ENCODE measurements around the gene CTXND1. TPM values are rescaled to one million over a fixed set of nuclear protein-coding genes. Genes with fewer than 3 reads are reported as not detected.

CTXND1 gene
- total RNA-seq, 1 experiment from 2014 or later: 0.04 TPM

- CTCF ChIA-PET: interaction anchor here (0.7 kb wide), 2 partner anchors 28 to 327 kb away, joined by 3 to 8 read pairs; partner anchors contain the start of gene FAH
- Mint-ChIP-seq H3K27ac (no peak overlapping the region), H3K27me3 (ENCODE audit: low read depth) (no peaks in the 10 kb centered on the region), H3K4me3 (no peak overlapping the region), H3K9me3 (no peaks in the 10 kb centered on the region; the same call in 1 of the 2 replicates), H3K36me3 (peaks cover 14% of the 10 kb centered on the region), H3K4me1 (no peaks in the 10 kb centered on the region)
- ATAC-seq (no peak), DNase-seq (ENCODE audit: low spot score) (no peak)
- POLR2A ChIA-PET: no interaction called here
- TF ChIP-seq ELF4 (CRISPR knock-in tag; IDR thresholded peaks at IDR 0.05; ENCODE audit: low read depth) (no peak), ZMAT4 (CRISPR knock-in tag; IDR thresholded peaks at IDR 0.05) (no peak), MLX (CRISPR knock-in tag; IDR thresholded peaks at IDR 0.05) (no peak), NR2C2 (CRISPR knock-in tag; IDR thresholded peaks at IDR 0.05) (no peak), TCF7 (CRISPR knock-in tag; IDR thresholded peaks at IDR 0.05; ENCODE audit: low read depth) (no peak), MYBL2 (CRISPR knock-in tag; IDR thresholded peaks at IDR 0.05) (no peak), CTCF (IDR thresholded peaks at IDR 0.05) (no peak), E2F1 (CRISPR knock-in tag; IDR thresholded peaks at IDR 0.05) (no peak), SP1 (CRISPR knock-in tag; conservative IDR thresholded peaks at IDR 0.05) (no peak), ZNF232 (CRISPR knock-in tag; IDR thresholded peaks at IDR 0.05) (no peak), NFE2L1 (CRISPR knock-in tag; IDR thresholded peaks at IDR 0.05) (no peak), ETV6 (CRISPR knock-in tag; IDR thresholded peaks at IDR 0.05) (no peak), ESRRA (CRISPR knock-in tag; IDR thresholded peaks at IDR 0.05; ENCODE audit: borderline replicate concordance) (no peak), MAX (CRISPR knock-in tag; IDR thresholded peaks at IDR 0.05) (no peak), AFF4 (CRISPR knock-in tag; IDR thresholded peaks at IDR 0.05; ENCODE audit: borderline replicate concordance) (no peak)
Measured at GRCh38 chr15:80179935-80180334, 72.1 kb downstream of the CTXND1 start.

- ChIA-PET CTCF (interaction anchor here (0.7 kb wide), 2 partner anchors 27 to 326 kb away, joined by 3 to 8 read pairs; partner anchors contain the start of gene FAH), POLR2A (no interaction called here)
- H3K27me3 Mint-ChIP-seq (ENCODE audit: low read depth): no peaks in the 10 kb centered on the region
- no peaks in the 10 kb centered on the region; the same call in 1 of the 2 replicates for H3K9me3 Mint-ChIP-seq
- H3K4me3 Mint-ChIP-seq: no peak overlapping the region
- ATAC-seq: no peak
- peaks cover 12% of the 10 kb centered on the region for H3K36me3 Mint-ChIP-seq
- no peak for DNase-seq (ENCODE audit: low spot score)
- H3K4me1 Mint-ChIP-seq: no peaks in the 10 kb centered on the region
- H3K27ac Mint-ChIP-seq: no peak overlapping the region; the same call in 1 of the 2 replicates
- TF ChIP-seq SMAD3 (CRISPR knock-in tag; IDR thresholded peaks at IDR 0.05; ENCODE audit: borderline replicate concordance): no peak
- TF ChIP-seq MXD4 (CRISPR knock-in tag; IDR thresholded peaks at IDR 0.05; ENCODE audit: borderline replicate concordance): no peak
- TF ChIP-seq NR3C1 (CRISPR knock-in tag; conservative IDR thresholded peaks at IDR 0.05; ENCODE audit: low read depth): no peak
- no peak for TF ChIP-seq FOXP4 (CRISPR knock-in tag; IDR thresholded peaks at IDR 0.05)
- TF ChIP-seq ZNF121 (CRISPR knock-in tag; IDR thresholded peaks at IDR 0.05): no peak
- TF ChIP-seq FOXJ3 (CRISPR knock-in tag; IDR thresholded peaks at IDR 0.05; ENCODE audit: borderline replicate concordance): no peak
- no peak for TF ChIP-seq USF1 (CRISPR knock-in tag; IDR thresholded peaks at IDR 0.05)
- no peak for TF ChIP-seq JAZF1 (CRISPR knock-in tag; IDR thresholded peaks at IDR 0.05)
- no peak for TF ChIP-seq TEAD1 (CRISPR knock-in tag; IDR thresholded peaks at IDR 0.05)
Measured at GRCh38 chr15:80179025-80179759, 72.8 kb downstream of the CTXND1 start.

Measured in WTC11 (cell line).